IMR-90 (cell line): ENCODE data around the gene MYH10. TPM values are rescaled to one million over a fixed set of nuclear protein-coding genes. Genes with fewer than 3 reads are reported as not detected.

Experiments
- ATAC-seq: fragments of 200-7000 bp; cut with Tn5 transposase; 2 replicates; pipeline ENCODE4 v1.9.1; 2020; ENCODE audit warnings: low read depth, mild to moderate bottlenecking, moderate library complexity
- BruUV-seq: library from RNA; stranded (reverse); fragments of 400-500 nt; replicated peaks from 2 replicates; lab custom pipeline; 2021; lab: Mats Ljungman, UMichigan
- CTCF ChIA-PET: fragments of 300-600 bp; formaldehyde crosslinking; extraction: SDS; loops from one replicate; lab custom pipeline; 2021; ENCODE audit warnings: antibody characterized with exemption; lab: Yijun Ruan, JAX
- POLR2A ChIA-PET: fragments of 300-600 bp; sonication (Branson Sonifier 250); formaldehyde crosslinking; loops from one replicate; lab custom pipeline; 2022; ENCODE audit warnings: antibody characterized with exemption; ENCODE audit not compliant: unreplicated experiment; lab: Charles Lee
- DNase-seq: peaks from one replicate; pipeline ENCODE4 v3.0.0; 2013
- H2AFZ ChIP-seq: replicated peaks from 2 replicates; pipeline ENCODE3; 2013; ENCODE audit warnings: low read length, mild to moderate bottlenecking; ENCODE audit not compliant: poor library complexity
- H2AK5ac ChIP-seq: 2 replicates; pipeline ENCODE4 v1.6.1; 2013; ENCODE audit warnings: low read depth, low read length, inconsistent platforms
- H2AK9ac ChIP-seq: replicated peaks from 2 replicates; pipeline ENCODE3; 2013; ENCODE audit warnings: mild to moderate bottlenecking, low read depth, low read length, moderate library complexity; ENCODE audit not compliant: poor library complexity
- H2BK120ac ChIP-seq: 2 replicates; pipeline ENCODE4 v1.6.1; 2013; ENCODE audit warnings: low read depth, low read length, inconsistent platforms
- H2BK15ac ChIP-seq: 3 replicates; pipeline ENCODE4 v1.6.1; 2013; ENCODE audit warnings: low read depth, low read length, inconsistent platforms
- H2BK20ac ChIP-seq: 2 replicates; pipeline ENCODE4 v1.6.1; 2013; ENCODE audit warnings: low read depth, mild to moderate bottlenecking, inconsistent platforms, low read length, moderate library complexity
- H2BK5ac ChIP-seq: 2 replicates; pipeline ENCODE4 v1.6.1; 2013; ENCODE audit warnings: mild to moderate bottlenecking, low read depth, low read length, inconsistent platforms; ENCODE audit not compliant: poor library complexity, severe bottlenecking
- H3K14ac ChIP-seq: replicated peaks from 2 replicates; pipeline ENCODE4 v1.6.1; 2013; ENCODE audit warnings: low read depth, low read length, inconsistent platforms
- H3K18ac ChIP-seq: 2 replicates; pipeline ENCODE4 v1.6.1; 2013; ENCODE audit warnings: low read depth, low read length, control low read depth
- H3K23ac ChIP-seq: 2 replicates; pipeline ENCODE4 v1.6.1; 2013; ENCODE audit warnings: low read depth, low read length, inconsistent platforms
- H3K27ac ChIP-seq: 2 replicates; pipeline ENCODE4 v1.5.1; 2013; ENCODE audit warnings: mild to moderate bottlenecking, control low read depth, low read length; ENCODE audit not compliant: insufficient read depth
- H3K27me3 ChIP-seq: 2 replicates; pipeline ENCODE4 v1.6.1; 2013; ENCODE audit warnings: low read length; ENCODE audit not compliant: control insufficient read depth, insufficient read depth
- H3K36me3 ChIP-seq: 2 replicates; pipeline ENCODE4 v1.6.1; 2013; ENCODE audit warnings: low read length, mixed read lengths; ENCODE audit not compliant: control insufficient read depth, insufficient read depth
- H3K4ac ChIP-seq: 2 replicates; pipeline ENCODE4 v1.6.1; 2013; ENCODE audit warnings: low read depth, low read length, inconsistent platforms
- H3K4me1 ChIP-seq: 2 replicates; pipeline ENCODE4 v1.6.1; 2013; ENCODE audit warnings: low read length, mixed read lengths; ENCODE audit not compliant: control insufficient read depth, insufficient read depth
- H3K4me2 ChIP-seq: 2 replicates; pipeline ENCODE4 v1.6.1; 2013; ENCODE audit warnings: low read depth, mild to moderate bottlenecking, control low read depth, low read length, moderate library complexity
- H3K4me3 ChIP-seq: 2 replicates; pipeline ENCODE4 v1.5.1; 2013; ENCODE audit warnings: low read depth, mild to moderate bottlenecking, control low read depth, low read length, moderate library complexity; ENCODE audit not compliant: insufficient read depth
- H3K56ac ChIP-seq: 2 replicates; pipeline ENCODE4 v1.6.1; 2013; ENCODE audit warnings: low read length, inconsistent platforms; ENCODE audit not compliant: insufficient read depth; ENCODE audit errors: extremely low read depth
- H3K79me1 ChIP-seq, 2 experiments: 2 replicates each; pipeline ENCODE4 v1.6.1; 2013; ENCODE audit warnings: low read length in 2 of 2, inconsistent platforms in 1 of 2, low read depth in 1 of 2
- H3K9ac ChIP-seq: 2 replicates; pipeline ENCODE4 v1.6.1; 2013; ENCODE audit warnings: low read depth, low read length, control low read depth
- H3K9me1 ChIP-seq: 2 replicates; pipeline ENCODE4 v1.6.1; 2013; ENCODE audit warnings: low read length, inconsistent platforms; ENCODE audit not compliant: insufficient read depth
- H3K9me3 ChIP-seq: 2 replicates; pipeline ENCODE4 v1.6.1; 2013; ENCODE audit warnings: low read length; ENCODE audit not compliant: control insufficient read depth, insufficient read depth
- H4K20me1 ChIP-seq: 2 replicates; pipeline ENCODE4 v1.6.1; 2013; ENCODE audit warnings: low read length, inconsistent platforms; ENCODE audit not compliant: insufficient read depth
- H4K5ac ChIP-seq: 2 replicates; pipeline ENCODE4 v1.6.1; 2013; ENCODE audit warnings: mild to moderate bottlenecking, low read depth, low read length, control low read depth
- H4K8ac ChIP-seq, 2 experiments: 2 replicates each; pipeline ENCODE4 v1.6.1; 2013; ENCODE audit warnings: low read depth in 2 of 2, low read length in 2 of 2, control low read depth in 1 of 2, inconsistent platforms in 1 of 2
- H4K91ac ChIP-seq: 2 replicates; pipeline ENCODE4 v1.6.1; 2013; ENCODE audit warnings: low read depth, low read length, inconsistent platforms; ENCODE audit not compliant: insufficient read depth
- BHLHE40 ChIP-seq: fragments of 150-350 bp; IDR thresholded peaks from 2 replicates; pipeline ENCODE4 v1.6.1; 2016; ENCODE audit warnings: mild to moderate bottlenecking, low read depth, low read length
- CEBPB ChIP-seq: IDR thresholded peaks from 2 replicates; pipeline ENCODE4 v1.6.1; 2012; ENCODE audit warnings: low read depth, low read length, improper control_type of control experiment
- CHD1 ChIP-seq: IDR thresholded peaks from 2 replicates; pipeline ENCODE4 v1.6.1; 2012; ENCODE audit warnings: low read depth, low read length, improper control_type of control experiment
- CTCF ChIP-seq: conservative IDR thresholded peaks from 2 replicates; pipeline ENCODE4 v1.5.1; 2012; ENCODE audit warnings: mild to moderate bottlenecking, low read depth, low read length, improper control_type of control experiment
- ELK1 ChIP-seq: fragments of 150-350 bp; IDR thresholded peaks from 2 replicates; pipeline ENCODE4 v1.6.1; 2016; ENCODE audit warnings: low read depth, mild to moderate bottlenecking, low read length, moderate library complexity, borderline replicate concordance
- FOS ChIP-seq: fragments of 150-350 bp; IDR thresholded peaks from 2 replicates; pipeline ENCODE4 v1.6.1; 2016; ENCODE audit warnings: low read depth, low read length
- MAFK ChIP-seq: IDR thresholded peaks from 2 replicates; pipeline ENCODE4 v1.6.1; 2012; ENCODE audit warnings: low read depth, low read length, improper control_type of control experiment
- MAZ ChIP-seq: IDR thresholded peaks from 2 replicates; pipeline ENCODE4 v1.6.1; 2012; ENCODE audit warnings: low read depth, mild to moderate bottlenecking, low read length, improper control_type of control experiment, moderate library complexity, borderline replicate concordance
- MXI1 ChIP-seq: IDR thresholded peaks from 2 replicates; pipeline ENCODE4 v1.6.1; 2012; ENCODE audit warnings: low read depth, mild to moderate bottlenecking, low read length, moderate library complexity, borderline replicate concordance
- NFE2L2 ChIP-seq: fragments of 150-350 bp; IDR thresholded peaks from 2 replicates; pipeline ENCODE4 v1.6.1; 2016; ENCODE audit warnings: low read depth, mild to moderate bottlenecking, low read length
- POLR2A ChIP-seq: IDR thresholded peaks from 2 replicates; pipeline ENCODE4 v1.6.1; 2012; ENCODE audit warnings: mild to moderate bottlenecking, low read depth, low read length
- RAD21 ChIP-seq: IDR thresholded peaks from 2 replicates; pipeline ENCODE4 v1.6.1; 2012; ENCODE audit warnings: low read length, improper control_type of control experiment
- RCOR1 ChIP-seq: IDR thresholded peaks from 2 replicates; pipeline ENCODE4 v1.6.1; 2012; ENCODE audit warnings: mild to moderate bottlenecking, low read length, improper control_type of control experiment; ENCODE audit not compliant: insufficient replicate concordance
- RFX5 ChIP-seq: IDR thresholded peaks from 2 replicates; pipeline ENCODE4 v1.8.0; 2012; ENCODE audit warnings: low read depth, mild to moderate bottlenecking, low read length, moderate library complexity
- SMC3 ChIP-seq: fragments of 150-350 bp; IDR thresholded peaks from 2 replicates; pipeline ENCODE4 v1.6.1; 2016; ENCODE audit warnings: low read depth, mild to moderate bottlenecking, antibody characterized with exemption, low read length, moderate library complexity
- USF2 ChIP-seq: fragments of 150-350 bp; IDR thresholded peaks from 2 replicates; pipeline ENCODE4 v1.6.1; 2017; ENCODE audit warnings: mild to moderate bottlenecking, antibody characterized with exemption, low read length, low read depth
- WGBS, 2 experiments: methylation state at CpG; one replicate each; pipeline versions ENCODE4 v1.1.5 to v1.1.7; 2013; ENCODE audit warnings: missing lambda C conversion rate in 2 of 2; ENCODE audit not compliant: insufficient read length in 1 of 2; ENCODE audit errors: extremely low coverage in 2 of 2; 5-methylcytosine and 5-hydroxymethylcytosine counted together
- dilution Hi-C: fragments of 300-500 bp; cut with HindIII; formaldehyde crosslinking; loops from one replicate; pipeline ENCODE4 v1.14.3; 2018; ENCODE audit warnings: low sequenced_read_pairs; ENCODE audit not compliant: unreplicated experiment
- in situ Hi-C: fragments of 300-500 bp; cut with MboI; formaldehyde crosslinking; loops from 3 replicates; pipeline ENCODE4 v1.14.3; 2019; ENCODE audit warnings: low sequenced_read_pairs, inconsistent platforms, mixed read lengths
- intact Hi-C: fragments of 100-400 bp; cut with micrococcal nuclease; formaldehyde crosslinking; loops from 2 replicates; pipeline ENCODE4 v1.10.0; 2022
- polyA plus RNA-seq, 3 experiments: library from polyadenylated mRNA; depleted of rRNA; stranded (reverse); fragments of >200 nt; gene quantifications; 2 replicates each; pipeline ENCODE4 v1.2.3, GENCODE V29; 2012; ENCODE audit warnings: low replicate concordance in 1 of 3
- total RNA-seq: library from RNA; depleted of rRNA; stranded (reverse); fragments of >200 nt; gene quantifications from 2 replicates; pipeline ENCODE4 v1.2.3, GENCODE V29; 2012

Gene MYH10
- total and polyA plus RNA-seq, 2 of the 4 experiments (the other 2 are of a cell fraction): 71.2 to 95.2 TPM

- TF ChIP-seq RFX5: no peak
- TF ChIP-seq MAFK: no peak
- no peak for TF ChIP-seq BHLHE40
- TF ChIP-seq RAD21: no peak
- no peak for TF ChIP-seq RCOR1
- no peak for TF ChIP-seq NFE2L2
- TF ChIP-seq POLR2A: no peak
- no peak for TF ChIP-seq ELK1
- TF ChIP-seq CEBPB: no peak
- no peak for TF ChIP-seq CHD1
- no peak for TF ChIP-seq CTCF
- no peak for TF ChIP-seq MAZ
- no peak for TF ChIP-seq SMC3
- no peak for TF ChIP-seq FOS
- no peak for TF ChIP-seq USF2
- no peak for TF ChIP-seq MXI1
- no peak overlapping the region for H3K56ac ChIP-seq
- no peak overlapping the region for H2BK120ac ChIP-seq
- H4K8ac ChIP-seq: no peak overlapping the region
- POLR2A ChIA-PET: no interaction called here
- ATAC-seq (no peak), DNase-seq (no peak)
- no peak overlapping the region for H3K27ac ChIP-seq
- no peak overlapping the region for H3K14ac ChIP-seq
- H3K79me1 ChIP-seq: no peaks in the 10 kb centered on the region
- CTCF ChIA-PET: interaction anchor here (0.6 to 0.8 kb wide), 2 partner anchors 15 to 46 kb away, joined by 3 to 4 read pairs; no protein-coding TSS in a partner anchor
- peaks cover 8% of the 10 kb centered on the region; the same call in 1 of the 2 replicates for H3K4me1 ChIP-seq
- no peak overlapping the region for H2BK5ac ChIP-seq
- peak overlapping the region; percentile 62; the same call in 2 of the 3 replicates for H2BK15ac ChIP-seq
- WGBS, 2 experiments: 38% methylated on average over 1 of the region's 4 CpGs; no CpG with 5 or more reads in 1 of the 2 experiments
- no peak overlapping the region for H3K23ac ChIP-seq
- no peak overlapping the region for H3K4ac ChIP-seq
- H3K4me2 ChIP-seq: no peak overlapping the region
- intact Hi-C loops (no loop called here), dilution Hi-C loops (no loop called here), in situ Hi-C loops (no loop called here)
- H2AFZ ChIP-seq: no peak overlapping the region
- no peak overlapping the region; the same call in 1 of the 2 replicates for H2BK20ac ChIP-seq
- no peaks in the 10 kb centered on the region for H4K20me1 ChIP-seq
- no TSS peak for BruUV-seq
- H2AK9ac ChIP-seq: no peak overlapping the region
- no peak overlapping the region for H3K4me3 ChIP-seq
- H3K27me3 ChIP-seq: no peaks in the 10 kb centered on the region
- H4K5ac ChIP-seq: no peak overlapping the region
- H3K36me3 ChIP-seq: no peaks in the 10 kb centered on the region
- no peak overlapping the region for H3K18ac ChIP-seq
- H3K9ac ChIP-seq: no peak overlapping the region
- 0 out of 2 replicates have a peak overlapping the region, but pooled peaks have one; percentile 27 for H2AK5ac ChIP-seq
- H3K9me3 ChIP-seq: no peaks in the 10 kb centered on the region
- H3K9me1 ChIP-seq: peaks cover 6% of the 10 kb centered on the region
- H4K91ac ChIP-seq: no peak overlapping the region; the same call in 1 of the 2 replicates
Observed at GRCh38 chr17:8651013-8651412, 20.5 kb upstream of the MYH10 start.
